ENCODE measurements around the gene ACTG2.

The ACTG2 gene

DNA sequence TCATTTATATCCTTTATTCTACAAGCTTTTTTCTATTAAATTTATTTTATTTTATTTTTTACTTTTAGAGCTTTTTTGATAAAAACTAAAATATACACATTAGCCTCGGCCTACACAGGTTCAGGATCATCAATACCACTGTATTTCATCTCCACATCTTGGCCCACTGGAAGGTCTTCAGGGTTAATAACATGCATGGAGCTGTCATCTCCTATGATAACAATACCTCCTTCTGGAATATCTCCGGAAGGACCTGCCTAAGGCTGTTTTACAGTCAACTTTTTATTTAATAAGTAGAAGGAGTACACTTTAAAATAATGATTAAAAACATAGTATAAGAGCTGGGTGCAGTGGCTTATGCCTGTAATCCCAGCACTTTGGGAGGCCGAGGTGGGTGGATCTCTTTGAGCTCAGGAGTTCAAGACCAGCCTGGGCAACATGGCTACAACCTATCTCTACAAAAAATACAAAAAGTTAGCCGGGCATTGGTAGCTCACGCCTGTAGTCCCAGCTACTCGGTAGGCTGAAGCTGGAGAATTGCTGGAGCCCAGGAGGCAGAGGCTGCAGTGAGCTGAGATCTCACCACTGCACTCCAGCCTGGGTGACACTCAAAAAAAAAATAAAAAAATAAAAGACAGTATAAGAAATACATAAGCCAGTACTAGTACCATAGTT is 18.2 kb downstream of the ACTG2 start:
- DNase-seq, result no peak
- H3K36me3 ChIP-seq, result no peaks in the 10 kb centered on the region

GRCh38 chr2:73911548-73912208 is 18.9 kb downstream of the ACTG2 start:
- Histone ChIP-seq H3K4me1 (no peaks in the 10 kb centered on the region), H3K9me3 (no peaks in the 10 kb centered on the region), H3K27me3 (no peaks in the 10 kb centered on the region), H3K36me3 (no peaks in the 10 kb centered on the region), H3K4me3 (ENCODE audit: low read depth, low read length) (no peak overlapping the region)
- no peak for DNase-seq
- TF ChIP-seq, protein P1, sequence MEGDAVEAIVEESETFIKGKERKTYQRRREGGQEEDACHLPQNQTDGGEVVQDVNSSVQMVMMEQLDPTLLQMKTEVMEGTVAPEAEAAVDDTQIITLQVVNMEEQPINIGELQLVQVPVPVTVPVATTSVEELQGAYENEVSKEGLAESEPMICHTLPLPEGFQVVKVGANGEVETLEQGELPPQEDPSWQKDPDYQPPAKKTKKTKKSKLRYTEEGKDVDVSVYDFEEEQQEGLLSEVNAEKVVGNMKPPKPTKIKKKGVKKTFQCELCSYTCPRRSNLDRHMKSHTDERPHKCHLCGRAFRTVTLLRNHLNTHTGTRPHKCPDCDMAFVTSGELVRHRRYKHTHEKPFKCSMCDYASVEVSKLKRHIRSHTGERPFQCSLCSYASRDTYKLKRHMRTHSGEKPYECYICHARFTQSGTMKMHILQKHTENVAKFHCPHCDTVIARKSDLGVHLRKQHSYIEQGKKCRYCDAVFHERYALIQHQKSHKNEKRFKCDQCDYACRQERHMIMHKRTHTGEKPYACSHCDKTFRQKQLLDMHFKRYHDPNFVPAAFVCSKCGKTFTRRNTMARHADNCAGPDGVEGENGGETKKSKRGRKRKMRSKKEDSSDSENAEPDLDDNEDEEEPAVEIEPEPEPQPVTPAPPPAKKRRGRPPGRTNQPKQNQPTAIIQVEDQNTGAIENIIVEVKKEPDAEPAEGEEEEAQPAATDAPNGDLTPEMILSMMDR (IDR thresholded peaks at IDR 0.05; ENCODE audit: low read depth, low read length), result no peak

More for the DNA sequence above, 18.2 kb downstream of the ACTG2 start:
- TF ChIP-seq, protein P1 (IDR thresholded peaks at IDR 0.05; ENCODE audit: low read depth, low read length), result no peak
- Histone ChIP-seq H3K27me3 (no peaks in the 10 kb centered on the region), H3K4me1 (no peaks in the 10 kb centered on the region), H3K9me3 (no peaks in the 10 kb centered on the region), H3K4me3 (ENCODE audit: low read depth, low read length) (no peak overlapping the region)

- Histone ChIP-seq H3K9me3 (no peaks in the 10 kb centered on the region), H3K36me3 (no peaks in the 10 kb centered on the region), H3K4me1 (no peaks in the 10 kb centered on the region), H3K27me3 (no peaks in the 10 kb centered on the region), H3K4me3 (ENCODE audit: low read depth, low read length) (no peak overlapping the region)
- no peak for DNase-seq
- TF ChIP-seq, protein P1 (IDR thresholded peaks at IDR 0.05; ENCODE audit: low read depth, low read length), result no peak
Measured at GRCh38 chr2:73913414-73914054, 20.7 kb downstream of the ACTG2 start.

DNA sequence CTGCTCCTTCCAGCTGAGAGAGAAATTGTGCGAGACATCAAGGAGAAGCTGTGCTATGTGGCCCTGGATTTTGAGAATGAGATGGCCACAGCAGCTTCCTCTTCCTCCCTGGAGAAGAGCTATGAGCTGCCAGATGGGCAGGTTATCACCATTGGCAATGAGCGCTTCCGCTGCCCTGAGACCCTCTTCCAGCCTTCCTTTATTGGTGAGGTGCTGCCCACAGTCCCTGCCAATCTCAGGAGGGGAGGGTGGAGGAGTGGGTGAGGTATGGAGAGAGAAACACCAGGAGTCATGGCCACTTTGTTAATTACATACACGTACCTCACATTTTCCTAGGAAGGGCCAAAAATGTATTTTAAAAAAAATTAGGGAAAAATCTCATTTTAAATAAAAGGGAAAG is 21.9 kb downstream of the ACTG2 start:
- TF ChIP-seq, protein P1 (IDR thresholded peaks at IDR 0.05; ENCODE audit: low read depth, low read length), result no peak
- Histone ChIP-seq H3K9me3 (no peaks in the 10 kb centered on the region), H3K36me3 (no peaks in the 10 kb centered on the region), H3K27me3 (no peaks in the 10 kb centered on the region), H3K4me1 (no peaks in the 10 kb centered on the region), H3K4me3 (ENCODE audit: low read depth, low read length) (no peak overlapping the region)
- no peak for DNase-seq

- Histone ChIP-seq H3K4me1 (no peaks in the 10 kb centered on the region), H3K4me3 (ENCODE audit: low read depth, low read length) (no peak overlapping the region), H3K27me3 (no peaks in the 10 kb centered on the region), H3K9me3 (no peaks in the 10 kb centered on the region), H3K36me3 (no peaks in the 10 kb centered on the region)
- TF ChIP-seq, protein P1 (IDR thresholded peaks at IDR 0.05; ENCODE audit: low read depth, low read length), result no peak
- no peak for DNase-seq
Measured at GRCh38 chr2:73915437-73915993, 22.7 kb downstream of the ACTG2 start.

Data from BE2C (cell line).